Measurements from ENCODE around the gene SHISA9. TPM values are rescaled to one million over a fixed set of nuclear protein-coding genes. Genes with fewer than 3 reads are reported as not detected.

The SHISA9 gene
- total RNA-seq, 1 experiment from 2014 or later = not detected

GRCh38 chr16:12868169-12868568 is 33.2 kb upstream of the SHISA9 start:
- Histone ChIP-seq H3K79me2 (ENCODE audit: insufficient read depth, low read length) (no peaks in the 10 kb centered on the region), H3K9me2 (ENCODE audit: insufficient read depth) (no peaks in the 10 kb centered on the region), H4K20me1 (ENCODE audit: insufficient read depth) (no peaks in the 10 kb centered on the region), H3K4me1 (ENCODE audit: control insufficient read depth in 1 of 2, insufficient read depth in 2 of 2, low read length in 2 of 2) (no peaks in the 10 kb centered on the region), H3K27ac (ENCODE audit: low read depth, low read length) (no peak overlapping the region), H3K4me3 (replicated peaks in 1 of 2; ENCODE audit: low read depth in 1 of 2, low read length in 2 of 2) (no peak overlapping the region), H3K9ac (ENCODE audit: low read length) (no peak overlapping the region), H3K36me3 (ENCODE audit: control insufficient read depth in 1 of 2, insufficient read depth in 2 of 2, low read length in 2 of 2) (no peaks in the 10 kb centered on the region), H3K4me2 (ENCODE audit: low read length) (no peak overlapping the region), H3K27me3 (ENCODE audit: insufficient read depth, low read length) (peaks cover 34% of the 10 kb centered on the region), H3K9me3 (ENCODE audit: control insufficient read depth in 1 of 2, insufficient read depth in 1 of 2, low read depth in 1 of 2, low read length in 2 of 2) (no peaks in the 10 kb centered on the region), H2AFZ (ENCODE audit: low read depth, low read length, poor library complexity, severe bottlenecking) (no peak overlapping the region)
- intact Hi-C loops (cut with micrococcal nuclease) = no loop called here
- ChIA-PET CTCF (no interaction called here), POLR2A (no interaction called here), RAD21 (ENCODE audit: low non-redundant PET in 1 of 2, low total read pairs in 2 of 2, uncharacterized antibody in 2 of 2, unreplicated experiment in 2 of 2) (no interaction called here)
- no peak for ATAC-seq
- no peak for DNase-seq (ENCODE audit: low read depth, low spot score)
- TF ChIP-seq JUND (IDR thresholded peaks at IDR 0.05) (no peak), MAX (IDR thresholded peaks at IDR 0.05) (no peak), EGR1 (IDR thresholded peaks at IDR 0.05; ENCODE audit: low read depth) (no peak), EZH2 (IDR thresholded peaks at IDR 0.05) (no peak), RAD21 (IDR thresholded peaks at IDR 0.05; ENCODE audit: low read depth) (no peak), CTCF (IDR thresholded peaks at IDR 0.05 in 2 of 3, conservative IDR thresholded peaks at IDR 0.05 in 1 of 3; ENCODE audit: borderline replicate concordance in 1 of 3, insufficient read depth in 1 of 3, low read depth in 2 of 3, low read length in 2 of 3) (no peak), EZH2phosphoT487 (IDR thresholded peaks at IDR 0.05; ENCODE audit: borderline replicate concordance) (no peak), ATF3 (IDR thresholded peaks at IDR 0.05) (no peak), POLR2A (IDR thresholded peaks at IDR 0.05; ENCODE audit: borderline replicate concordance, extremely low read depth, insufficient read depth, insufficient read length) (no peak), REST (IDR thresholded peaks at IDR 0.05; ENCODE audit: low read depth) (no peak), ELF1 (IDR thresholded peaks at IDR 0.05; ENCODE audit: borderline replicate concordance, low read depth) (no peak), SP1 (IDR thresholded peaks at IDR 0.05; ENCODE audit: low read depth) (no peak)
- BruUV-seq (replicated peaks) = no TSS peak
